GM12875 (cell line): ENCODE results near the gene EHMT2.

Experiments used
- H3K4me3 ChIP-seq: one replicate; pipeline ENCODE4 v1.5.1; 2011; ENCODE audit warnings: low read depth, low read length, control low read depth
- CTCF ChIP-seq: IDR thresholded peaks from 2 replicates; pipeline ENCODE4 v1.5.1; 2011; ENCODE audit warnings: low read depth, mild to moderate bottlenecking, control low read depth, inconsistent platforms, low read length, moderate library complexity, borderline replicate concordance; ENCODE audit not compliant: insufficient read depth

The EHMT2 gene

GRCh38 chr6:31888276-31889258, 8.9 kb downstream of the EHMT2 start:
- no peak overlapping the region for H3K4me3 ChIP-seq
- peak; percentile 75 for TF ChIP-seq CTCF

DNA sequence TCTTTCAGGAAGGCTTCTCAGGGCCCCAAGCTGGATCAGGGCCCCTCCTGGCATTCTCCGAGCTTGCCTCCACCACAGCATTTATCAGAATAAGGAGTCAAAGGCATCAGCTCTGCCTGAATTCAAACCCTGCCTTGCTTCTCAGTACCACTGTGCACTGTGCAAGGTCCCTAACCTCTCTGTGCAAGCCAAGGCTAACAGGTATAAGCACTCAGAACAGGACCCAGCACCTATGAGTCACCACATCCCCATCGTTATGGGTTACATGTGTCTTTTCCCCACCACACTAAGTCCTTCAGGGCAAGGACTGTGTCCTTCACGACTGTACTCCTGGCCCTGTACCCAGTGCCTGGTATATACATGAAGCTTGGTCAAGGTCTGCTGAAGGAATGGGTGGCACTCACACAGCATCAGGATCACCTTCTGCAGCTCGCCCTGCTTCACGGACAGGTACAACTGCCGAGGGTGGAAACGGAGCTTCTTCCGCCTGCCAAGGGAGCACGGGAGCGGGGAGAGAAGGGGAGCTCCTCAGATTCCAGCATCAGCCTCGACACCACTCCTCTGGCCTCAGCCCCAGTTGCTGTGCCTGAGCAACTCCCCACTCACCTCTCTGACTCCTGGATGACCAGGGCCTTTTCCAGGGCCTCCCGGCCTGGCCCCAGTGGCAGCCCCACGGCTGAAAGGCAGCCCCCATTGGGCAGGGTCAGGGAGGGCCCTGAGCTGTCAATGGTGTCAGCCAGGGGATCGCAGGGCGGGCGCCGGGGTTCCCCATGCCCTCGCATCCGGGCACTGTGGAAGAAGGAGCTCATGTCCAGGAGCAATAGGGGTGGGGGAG, 10.1 kb downstream of the EHMT2 start:
- no peak overlapping the region for H3K4me3 ChIP-seq
- TF ChIP-seq CTCF, result no peak

DNA sequence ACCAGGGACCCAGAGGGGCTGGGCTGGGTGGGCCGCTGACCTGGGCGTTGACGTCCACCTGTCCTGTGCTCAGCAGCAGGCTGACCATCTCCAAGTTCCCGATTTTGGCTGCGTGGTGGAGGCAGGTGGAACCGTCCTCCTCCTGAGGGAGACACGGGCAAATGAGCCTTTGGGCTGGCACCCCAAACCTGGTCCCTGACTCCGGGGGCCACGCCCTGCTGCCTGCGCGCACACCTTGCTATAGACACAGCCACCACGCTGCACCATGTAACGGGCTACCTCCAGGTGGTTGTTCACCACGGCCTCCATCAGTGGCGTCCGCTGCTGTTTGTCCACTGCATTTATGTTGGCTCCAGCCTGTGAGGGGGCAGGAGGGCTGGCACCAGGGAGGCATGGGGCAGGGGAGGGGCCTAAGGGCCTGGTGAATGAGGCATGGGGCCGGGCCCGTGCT, 10.9 kb downstream of the EHMT2 start:
- no peak for TF ChIP-seq CTCF
- no peak overlapping the region for H3K4me3 ChIP-seq

DNA sequence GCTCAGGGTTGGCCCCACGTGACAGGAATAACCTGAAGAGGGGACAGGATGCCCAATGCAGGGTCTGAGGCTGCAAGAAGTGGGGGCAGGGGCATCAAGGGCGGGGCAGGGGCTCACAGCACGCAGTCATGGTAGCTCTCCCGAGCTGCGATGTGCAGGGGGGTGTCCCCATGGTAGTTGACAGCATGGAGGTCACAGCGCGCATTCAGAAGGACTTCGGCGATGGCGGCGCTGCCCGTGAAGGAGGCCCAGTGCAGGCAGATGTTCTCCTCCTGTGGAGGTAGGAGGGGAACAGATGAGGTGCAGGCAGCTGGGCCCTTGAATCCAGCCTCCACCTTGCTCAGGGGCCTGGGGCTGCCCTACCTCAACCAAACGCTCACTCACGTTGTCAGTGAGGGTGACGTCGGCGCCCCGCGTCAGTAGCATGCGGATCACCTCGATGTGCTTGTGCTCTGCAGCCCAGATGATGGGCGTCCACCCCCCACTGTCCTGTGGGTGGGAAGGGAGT, 12.9 kb downstream of the EHMT2 start:
- H3K4me3 ChIP-seq, result no peak overlapping the region
- TF ChIP-seq CTCF, result no peak

DNA sequence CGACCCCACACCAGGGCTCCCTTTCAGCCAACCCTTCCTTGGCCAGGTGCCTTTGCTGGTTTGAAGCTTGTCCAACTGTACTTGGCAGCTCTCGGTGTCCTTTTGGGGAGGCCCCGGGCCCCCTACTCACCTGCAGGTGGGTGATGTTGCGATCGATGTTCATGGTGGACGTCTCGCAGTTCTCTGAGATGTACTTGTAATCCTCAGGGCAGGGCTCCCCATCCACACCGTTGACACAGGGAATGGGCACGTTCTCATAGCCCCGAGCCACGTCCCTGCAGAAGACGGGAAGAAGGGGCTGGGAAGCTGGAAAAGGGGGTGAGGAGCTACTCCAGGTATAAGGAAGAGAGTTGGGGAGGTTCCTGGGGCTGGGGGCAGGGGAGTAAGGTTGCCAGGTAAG, 13.8 kb downstream of the EHMT2 start:
- no peak for TF ChIP-seq CTCF
- H3K4me3 ChIP-seq, result no peak overlapping the region

GRCh38 chr6:31882344-31882743, 15.2 kb downstream of the EHMT2 start:
- TF ChIP-seq CTCF, result no peak
- no peak overlapping the region for H3K4me3 ChIP-seq
